Loucy (cell line): Measurements from ENCODE around the gene PRRX2.

Experiments used
- EZH2phosphoT487 ChIP-seq: fragments of 200-600 bp; IDR thresholded peaks from 2 replicates; pipeline ENCODE4 v1.6.1; 2018; ENCODE audit warnings: antibody characterized with exemption, mild to moderate bottlenecking, moderate library complexity, borderline replicate concordance
- TF ChIP-seq, protein P1 (sequence below): fragments of 200-600 bp; sonication (generic); conservative IDR thresholded peaks from 2 replicates; pipeline ENCODE4 v1.5.1; 2014; ENCODE audit warnings: mild to moderate bottlenecking, antibody characterized with exemption, low read length

DNA sequence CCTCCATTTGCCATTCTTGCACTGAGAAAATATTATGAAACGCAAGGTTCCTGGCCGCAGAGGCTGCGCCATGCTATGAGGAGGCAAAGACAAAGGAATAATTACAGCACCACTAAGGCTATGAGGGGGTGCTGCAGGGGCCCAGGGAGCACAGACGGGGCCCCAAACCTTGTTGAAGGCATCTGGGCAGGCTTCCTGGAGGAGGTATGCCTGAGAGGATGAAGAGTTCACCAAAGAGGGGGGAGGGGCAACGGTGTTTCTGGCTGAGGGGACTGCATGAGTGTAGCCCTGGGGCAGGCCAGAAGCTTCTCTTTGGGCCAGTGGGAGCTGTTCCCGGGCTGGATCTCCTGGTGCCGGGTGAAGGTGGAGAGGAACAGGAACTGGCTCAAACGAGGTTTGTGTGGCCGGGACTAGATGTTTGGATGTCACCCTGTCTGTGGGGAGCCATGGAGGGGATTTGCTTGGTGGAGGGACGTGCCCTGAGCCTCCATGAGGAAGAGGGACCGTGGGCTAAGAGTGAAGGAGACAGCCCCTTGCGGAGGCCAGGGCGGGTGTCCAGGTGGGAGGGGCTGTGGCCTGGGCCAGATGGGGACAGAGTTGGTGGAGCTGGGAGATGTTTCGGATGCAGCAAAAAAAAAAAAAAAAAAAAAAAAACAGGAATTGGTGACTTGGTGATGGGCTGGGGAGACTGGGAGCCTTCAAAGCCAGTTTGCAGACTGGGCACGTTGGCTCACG lies 59.2 kb downstream of the PRRX2 start:
- TF ChIP-seq, protein P1, sequence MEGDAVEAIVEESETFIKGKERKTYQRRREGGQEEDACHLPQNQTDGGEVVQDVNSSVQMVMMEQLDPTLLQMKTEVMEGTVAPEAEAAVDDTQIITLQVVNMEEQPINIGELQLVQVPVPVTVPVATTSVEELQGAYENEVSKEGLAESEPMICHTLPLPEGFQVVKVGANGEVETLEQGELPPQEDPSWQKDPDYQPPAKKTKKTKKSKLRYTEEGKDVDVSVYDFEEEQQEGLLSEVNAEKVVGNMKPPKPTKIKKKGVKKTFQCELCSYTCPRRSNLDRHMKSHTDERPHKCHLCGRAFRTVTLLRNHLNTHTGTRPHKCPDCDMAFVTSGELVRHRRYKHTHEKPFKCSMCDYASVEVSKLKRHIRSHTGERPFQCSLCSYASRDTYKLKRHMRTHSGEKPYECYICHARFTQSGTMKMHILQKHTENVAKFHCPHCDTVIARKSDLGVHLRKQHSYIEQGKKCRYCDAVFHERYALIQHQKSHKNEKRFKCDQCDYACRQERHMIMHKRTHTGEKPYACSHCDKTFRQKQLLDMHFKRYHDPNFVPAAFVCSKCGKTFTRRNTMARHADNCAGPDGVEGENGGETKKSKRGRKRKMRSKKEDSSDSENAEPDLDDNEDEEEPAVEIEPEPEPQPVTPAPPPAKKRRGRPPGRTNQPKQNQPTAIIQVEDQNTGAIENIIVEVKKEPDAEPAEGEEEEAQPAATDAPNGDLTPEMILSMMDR = no peak
- no peak for TF ChIP-seq EZH2phosphoT487
